Muscle of back (tissue), 11 donors: ENCODE measurements around the gene TNS2. TPM values are rescaled to one million over a fixed set of nuclear protein-coding genes. Genes with fewer than 3 reads are reported as not detected.
A peak's percentile ranks its signal among the peaks of the same experiment; 100 is the strongest.

Source experiments
- DNase-seq, 3 donors: peaks; one replicate each; pipeline versions ENCODE4 v3.0.0 to v3.0.0-alpha.2; 2013
- polyA plus RNA-seq, 10 donors: library from polyadenylated mRNA; unstranded; fragments of 120-200 nt; gene quantifications; one replicate each; pipeline ENCODE4 v1.2.1, GENCODE V29; 2013; ENCODE audit not compliant: insufficient read length in 10 of 10

Gene TNS2
- polyA plus RNA-seq, 10 donors, result 60.2 to 137 (median 84.2) TPM

DNA sequence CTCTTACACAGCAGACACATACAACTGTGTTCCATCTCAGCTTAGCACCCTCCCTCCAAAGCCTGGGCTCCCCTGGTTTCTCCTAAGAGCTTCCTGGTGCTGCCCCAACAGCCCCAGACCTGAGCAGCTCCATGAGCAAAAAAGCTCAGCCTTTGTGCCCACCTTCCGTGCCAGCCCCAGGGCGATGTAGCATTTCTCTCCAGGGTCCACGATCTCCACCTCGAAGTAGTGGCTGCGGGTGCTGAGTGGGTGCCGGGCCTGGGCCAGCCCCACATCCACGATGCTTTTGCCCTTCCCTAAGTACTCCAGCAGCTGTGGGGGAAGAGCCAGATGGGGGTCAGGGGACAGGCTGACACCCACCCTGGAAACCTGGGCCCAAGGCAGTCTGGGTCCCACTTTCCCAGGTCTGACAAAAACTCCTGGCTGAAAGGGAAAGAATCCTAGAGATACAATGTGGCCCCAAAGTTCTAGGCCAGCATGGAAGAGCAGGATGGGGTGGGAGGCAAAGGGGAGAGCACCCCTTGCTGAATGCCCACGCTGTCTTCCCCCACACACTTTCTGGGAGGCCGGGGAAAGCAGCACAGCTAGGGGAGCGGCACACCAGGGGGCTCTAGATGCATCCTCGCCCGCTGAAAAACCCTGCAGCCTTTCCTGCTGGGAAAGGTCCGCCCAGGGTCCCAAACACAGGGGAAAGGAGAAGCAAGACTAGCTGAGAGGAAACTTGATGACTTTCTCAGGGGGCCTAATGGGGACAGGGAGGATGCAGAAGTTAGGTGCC, 18.3 kb downstream of the TNS2 start:
- DNase-seq, result no peak

GRCh38 chr12:53068811-53069585, 19.1 kb downstream of the TNS2 start:
- DNase-seq, result peak in 1 of 3 donors; percentile 37

DNA sequence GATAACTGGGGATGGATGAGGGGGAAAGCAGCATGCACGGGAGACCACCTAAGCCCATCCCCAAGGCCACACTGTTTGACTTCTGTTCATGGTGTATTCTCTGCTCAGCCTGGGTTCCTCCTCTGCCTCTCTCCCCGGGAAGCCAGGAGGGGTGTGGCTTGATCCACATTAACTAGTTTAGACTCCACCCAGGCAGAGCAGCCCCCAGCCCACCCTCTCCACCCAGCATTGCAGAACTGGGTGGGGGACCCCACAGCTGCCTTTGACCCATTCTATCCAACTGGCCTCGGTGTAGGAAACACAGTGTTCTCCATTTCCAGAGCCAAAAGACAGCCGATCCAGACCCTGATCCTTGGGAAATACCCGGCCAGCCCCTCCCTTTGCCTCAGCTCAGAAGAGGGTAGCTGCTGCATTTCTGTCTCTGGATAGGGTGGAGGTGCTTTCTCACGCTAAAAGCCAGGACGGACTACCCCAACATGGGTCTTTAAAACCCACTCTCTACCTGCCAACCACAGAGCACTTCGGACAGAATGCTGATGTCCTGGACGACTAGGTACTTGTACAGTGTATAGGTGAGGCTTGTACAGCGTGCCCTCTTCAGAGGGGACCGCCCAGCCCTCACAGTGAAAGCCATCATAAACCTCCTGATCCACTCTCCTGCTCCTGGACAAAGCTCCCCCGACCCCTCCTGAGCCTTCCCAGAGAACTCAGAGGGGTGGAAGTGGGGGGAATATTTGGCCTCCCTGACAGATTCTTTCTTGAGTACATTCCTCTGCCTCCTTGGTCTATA, 20.0 kb downstream of the TNS2 start:
- DNase-seq, result peak in 2 of 3 donors; percentile 81 to 89

- DNase-seq, result peak in 1 of 3 donors; percentile 30
Observed at GRCh38 chr12:53070877-53071492, 21.1 kb downstream of the TNS2 start.

DNA sequence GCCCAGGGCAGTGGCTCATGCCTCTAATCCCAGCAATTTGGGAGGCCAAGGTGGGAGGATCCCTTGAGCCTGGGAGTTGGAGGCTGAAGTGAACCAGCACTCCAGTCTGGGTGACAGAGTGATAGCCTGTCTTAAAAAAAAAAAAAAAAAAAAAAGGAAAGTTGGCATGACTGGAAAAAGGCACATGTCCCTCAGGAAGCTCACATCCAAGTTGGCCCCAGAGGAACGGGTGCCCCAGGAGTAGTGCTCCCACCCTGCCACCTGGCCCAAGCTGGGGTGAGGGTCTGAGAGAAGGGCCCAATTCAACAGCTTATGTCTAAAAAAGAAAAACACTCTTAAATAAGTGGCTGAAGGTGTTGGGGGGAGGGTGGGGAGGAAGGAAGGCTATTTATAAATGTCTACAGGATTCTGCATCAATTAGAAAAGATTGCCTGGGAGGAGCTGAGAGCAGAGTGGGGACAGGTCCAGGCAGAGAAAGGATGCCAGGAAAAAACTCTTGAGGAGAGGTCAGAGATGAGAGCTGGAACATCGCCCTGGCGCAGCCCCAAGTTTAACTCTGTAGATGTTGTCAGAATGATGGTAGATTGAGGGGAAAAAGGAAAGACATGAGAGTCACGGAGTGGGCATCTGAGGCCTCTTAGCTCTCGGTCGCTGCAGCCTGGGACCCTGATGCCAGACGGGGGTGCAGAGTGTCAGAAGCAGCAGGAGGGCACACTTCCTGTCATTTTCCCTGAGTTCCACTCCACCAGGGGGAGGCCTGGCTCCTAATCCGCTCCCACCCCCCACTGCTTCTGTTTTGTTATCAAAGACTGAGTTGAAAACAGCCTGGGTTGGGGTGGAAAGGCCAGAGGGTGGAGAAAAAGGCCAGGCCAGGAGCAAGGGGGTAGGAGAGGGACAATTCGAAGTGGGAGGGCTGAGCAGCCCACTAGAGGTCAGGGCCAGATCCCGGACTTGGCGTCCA, 22.0 kb downstream of the TNS2 start:
- DNase-seq, result peak; percentile 75 to 96 (median 95)

DNA sequence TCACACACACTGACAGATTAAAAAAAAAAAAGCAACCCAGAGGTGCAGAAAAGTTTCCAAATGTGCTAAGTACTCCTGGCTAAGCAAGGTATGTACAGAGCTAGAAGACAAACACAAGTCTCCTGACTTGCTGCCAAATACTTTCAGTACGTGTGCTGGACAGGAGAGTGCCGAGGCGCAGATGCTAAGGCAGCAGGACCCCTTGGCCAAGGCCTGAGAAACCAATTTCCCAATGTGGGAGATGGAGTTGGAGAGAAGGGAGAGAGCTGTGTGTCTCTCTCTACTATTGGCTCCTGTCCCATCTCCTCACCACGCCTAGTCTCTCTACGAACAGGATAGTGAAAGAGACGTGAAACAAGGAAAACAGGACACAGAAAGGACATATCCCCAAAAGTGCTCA, 24.0 kb downstream of the TNS2 start:
- DNase-seq, result peak in 2 of 3 donors; percentile 72 to 88

DNA sequence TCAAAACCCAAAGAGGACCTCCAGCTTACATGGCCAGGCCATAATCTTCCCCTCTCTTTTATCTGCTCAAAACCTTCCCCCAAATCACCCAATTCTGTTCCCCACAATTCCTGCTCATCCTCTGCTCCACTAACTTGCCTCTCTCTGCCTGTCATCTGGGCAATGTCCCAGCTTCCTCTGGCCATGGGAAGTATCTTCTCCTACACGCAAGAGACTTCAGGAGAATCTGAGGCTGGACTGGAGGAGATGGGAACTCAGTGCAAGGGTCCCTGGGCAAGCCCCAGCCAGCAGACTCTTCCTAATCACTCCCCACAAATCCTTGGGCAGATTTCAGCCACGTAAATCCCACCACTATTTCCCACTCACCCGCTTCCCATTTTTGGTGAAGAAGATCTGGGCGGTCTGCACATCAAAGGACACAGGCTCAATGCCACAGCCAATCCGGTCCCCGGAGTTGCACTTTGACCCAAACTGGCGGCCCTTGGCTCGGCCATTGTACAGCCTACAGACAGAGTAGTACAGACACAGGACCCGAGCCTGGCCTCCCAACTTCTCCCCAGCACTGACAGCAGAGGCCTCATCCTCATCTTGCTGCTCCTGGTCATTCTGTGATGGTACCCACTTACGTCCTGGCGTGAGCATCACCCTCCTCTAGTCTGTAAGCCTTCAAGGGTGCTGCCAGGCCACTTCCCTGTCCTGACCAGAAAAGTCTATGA, 24.6 kb downstream of the TNS2 start:
- DNase-seq, result peak in 1 of 3 donors; percentile 74

GRCh38 chr12:53074999-53075370, 25.1 kb downstream of the TNS2 start:
- DNase-seq, result no peak

GRCh38 chr12:53076461-53076860, 26.6 kb downstream of the TNS2 start:
- DNase-seq, result no peak

GRCh38 chr12:53077030-53077429, 27.2 kb downstream of the TNS2 start:
- DNase-seq, result no peak

DNA sequence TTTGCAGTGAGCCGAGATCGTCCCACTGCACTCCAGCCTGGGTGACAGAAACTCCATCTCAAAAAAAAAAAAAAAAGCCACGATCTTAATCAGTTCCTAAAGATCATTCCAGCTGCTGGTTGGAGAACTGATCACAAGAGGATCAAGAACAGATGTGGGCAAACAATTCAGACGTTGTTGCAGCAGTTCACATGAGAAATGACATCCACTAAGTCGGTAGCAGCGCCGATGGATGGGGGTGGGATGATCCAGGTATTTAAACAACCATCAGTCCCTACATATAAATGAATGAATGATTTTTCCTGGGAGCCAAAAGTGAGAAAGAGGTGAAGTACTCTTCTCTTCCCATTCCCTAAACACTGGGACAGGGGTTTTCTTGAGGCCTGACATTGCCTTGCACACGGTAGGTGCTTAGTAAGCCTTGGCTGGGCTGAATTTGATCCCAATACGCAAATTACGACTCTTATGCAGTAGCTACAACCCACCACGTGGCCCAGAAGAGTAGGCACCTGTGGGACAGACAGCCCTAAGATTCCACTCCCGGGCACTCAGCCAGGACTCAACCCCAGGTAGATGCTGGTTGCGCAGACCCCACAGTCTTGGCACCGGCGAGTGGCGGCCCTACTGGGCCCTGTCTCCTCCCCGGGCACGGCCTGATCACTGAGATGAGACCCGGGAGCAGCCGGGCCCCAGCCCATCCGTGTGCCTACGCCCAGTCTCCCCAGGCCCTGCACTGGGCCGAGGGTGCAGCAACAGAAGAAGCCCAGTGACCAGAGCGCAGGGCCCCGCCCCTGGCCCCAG, 28.8 kb downstream of the TNS2 start:
- DNase-seq, result peak in 1 of 3 donors; percentile 37

DNA sequence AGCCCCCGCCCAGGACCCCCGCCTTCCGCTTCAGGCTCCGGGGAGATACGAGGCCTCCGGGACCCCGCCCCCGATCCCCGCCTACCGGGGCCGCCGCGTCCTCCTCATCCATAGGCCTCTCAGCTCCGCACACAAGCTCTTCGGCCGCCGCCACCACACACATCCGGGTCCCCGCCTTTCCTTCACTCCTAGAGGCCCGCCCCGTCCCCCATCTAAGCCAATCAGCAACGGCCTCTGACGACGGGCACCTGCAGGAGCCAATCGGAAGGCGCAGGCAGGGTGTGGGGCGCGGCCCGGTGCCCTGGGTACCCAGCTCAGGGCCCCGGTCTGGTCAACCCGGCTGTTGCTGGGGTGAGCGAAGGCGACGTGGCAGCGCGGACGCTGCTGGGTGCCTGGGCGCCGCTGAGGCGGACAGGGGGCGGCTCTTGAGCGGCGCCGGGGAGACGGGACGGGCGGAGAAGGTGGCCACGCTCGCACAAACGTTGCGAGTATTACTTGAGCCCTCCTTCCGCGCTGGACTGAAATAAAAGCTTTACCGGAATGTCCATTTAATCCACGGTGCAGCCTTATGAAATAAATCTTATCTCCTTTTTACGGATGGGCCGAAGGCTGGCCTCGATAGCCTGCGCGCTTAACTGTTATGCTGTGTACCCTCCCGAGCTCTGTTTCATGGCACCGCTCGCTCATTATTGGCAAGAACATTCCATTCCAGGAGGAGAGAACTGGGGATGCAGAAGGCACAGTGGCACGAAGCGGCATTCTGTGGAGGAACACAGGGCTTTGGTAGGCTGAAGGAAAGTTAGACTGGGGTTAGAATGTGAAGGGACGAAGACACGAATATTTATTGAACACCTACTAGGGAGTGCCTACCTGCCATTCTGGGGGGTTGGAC, 29.6 kb downstream of the TNS2 start, which contains the start of gene SPRYD3:
SPRYD3 (minus strand) TSS at position 165 of the 892 bp plus-strand sequence; CDS start at position 108, 57 bp downstream.
- DNase-seq, result peak; percentile 96 to 99 (median 97)

GRCh38 chr12:53082637-53083175, 32.8 kb downstream of the TNS2 start:
- DNase-seq, result no peak

DNA sequence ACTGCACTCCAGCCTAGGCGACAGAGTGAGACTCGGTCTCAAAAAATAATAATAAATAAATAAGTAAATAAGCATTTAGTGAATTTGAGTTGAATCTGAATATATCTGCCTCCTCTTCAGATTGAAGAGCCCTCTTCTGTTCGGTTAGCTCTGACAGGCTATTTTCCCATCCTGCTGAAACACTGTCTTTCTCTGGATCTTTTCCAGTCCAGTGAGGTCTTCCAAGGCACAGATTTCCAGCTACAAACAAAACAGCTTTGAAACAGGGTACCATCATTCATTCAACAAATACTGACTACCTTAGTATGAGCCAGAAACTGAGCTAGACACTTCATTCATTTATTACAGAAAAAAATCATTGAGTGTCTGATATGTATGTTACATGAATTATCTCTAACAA, 36.5 kb downstream of the TNS2 start:
- peak in 1 of 3 donors; percentile 52 for DNase-seq

DNA sequence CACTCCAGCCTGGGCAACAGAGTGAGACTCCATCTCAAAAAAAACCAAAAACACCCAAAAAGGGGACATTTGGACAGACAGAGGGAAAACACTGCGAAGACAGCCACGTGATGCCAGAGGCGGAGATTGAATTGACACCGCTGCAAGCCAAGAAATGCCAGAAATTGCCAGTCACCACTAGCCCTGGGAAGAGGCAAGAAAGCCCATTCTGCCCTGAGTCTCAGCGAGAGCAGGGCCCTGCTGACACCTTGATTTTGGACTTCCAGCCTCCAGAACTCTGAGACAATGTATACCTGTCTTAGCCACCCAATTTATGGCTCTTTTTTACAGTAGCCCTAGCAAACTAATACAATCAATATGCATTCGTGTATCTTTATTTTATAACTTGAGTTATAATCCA, 40.2 kb downstream of the TNS2 start:
- no peak for DNase-seq

- DNase-seq, result no peak
Observed at GRCh38 chr12:53090554-53090953, 40.7 kb downstream of the TNS2 start.

DNA sequence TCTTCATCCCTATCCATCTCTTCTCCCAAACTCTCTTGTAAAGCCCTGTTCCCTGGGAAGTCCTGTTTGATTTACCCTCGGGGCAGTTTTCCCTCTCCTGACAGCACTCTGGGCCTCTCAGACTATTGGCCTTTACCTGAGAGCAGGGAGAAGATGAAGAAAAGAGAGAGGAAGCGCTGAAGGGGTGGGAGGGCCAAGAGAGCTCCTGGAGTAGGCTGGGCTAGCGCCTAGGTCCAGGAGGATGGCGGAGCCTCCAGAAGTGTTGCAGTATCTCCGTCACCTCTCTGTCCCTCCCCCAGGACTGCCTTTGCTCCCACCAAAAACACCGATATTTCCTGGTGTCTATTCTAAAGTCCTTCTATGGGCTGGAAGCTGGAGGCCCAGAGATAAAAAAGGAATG, 41.9 kb downstream of the TNS2 start:
- DNase-seq, result no peak
